Neural cell (in vitro differentiated cells): ENCODE results near the gene TCF12. TPM values are rescaled to one million over a fixed set of nuclear protein-coding genes. Genes with fewer than 3 reads are reported as not detected.

Experiments
- H2AFZ ChIP-seq: fragments of 200-600, 300-800 bp; sonication (generic), shearing (Covaris generic); 2 replicates; pipeline ENCODE4 v1.6.0; 2014; ENCODE audit warnings: low read depth, mild to moderate bottlenecking, antibody characterized with exemption, low read length, moderate library complexity
- H3F3A ChIP-seq: fragments of 200-600 bp; shearing (Covaris generic); 2 replicates; pipeline ENCODE4 v1.6.1; 2016; ENCODE audit warnings: mild to moderate bottlenecking, moderate library complexity, mixed read lengths, antibody characterized with exemption, low read length; ENCODE audit not compliant: insufficient read depth, poor library complexity, severe bottlenecking
- H3K27ac ChIP-seq: fragments of 200-600, 300-800 bp; sonication (generic), shearing (Covaris generic); 2 replicates; pipeline ENCODE4 v1.5.1; 2014; ENCODE audit warnings: mild to moderate bottlenecking, low read length, moderate library complexity
- H3K27me3 ChIP-seq: fragments of 300-800, 200-600 bp; sonication (generic), shearing (Covaris generic); 2 replicates; pipeline ENCODE4 v1.6.0; 2014; ENCODE audit warnings: mild to moderate bottlenecking, low read depth, low read length, moderate library complexity; ENCODE audit not compliant: insufficient read depth
- H3K36me3 ChIP-seq: fragments of 300-800, 200-600 bp; sonication (generic), shearing (Covaris generic); 2 replicates; pipeline ENCODE4 v1.5.1; 2014; ENCODE audit warnings: mild to moderate bottlenecking, antibody characterized with exemption, low read length, moderate library complexity; ENCODE audit not compliant: insufficient read depth
- H3K4me2 ChIP-seq: fragments of 300-800, 200-600 bp; sonication (generic), shearing (Covaris generic); 2 replicates; pipeline ENCODE4 v1.6.0; 2014; ENCODE audit warnings: mild to moderate bottlenecking, low read length
- H3K4me3 ChIP-seq: fragments of 300-800, 200-600 bp; sonication (generic), shearing (Covaris generic); 2 replicates; pipeline ENCODE4 v1.5.1; 2014; ENCODE audit warnings: mild to moderate bottlenecking, low read length, moderate library complexity
- H3K79me2 ChIP-seq: fragments of 200-600 bp; shearing (Covaris generic); replicated peaks from 2 replicates; pipeline ENCODE4 v1.6.0; 2014; ENCODE audit warnings: mild to moderate bottlenecking, low read length, moderate library complexity; ENCODE audit not compliant: insufficient read depth
- H3K9ac ChIP-seq: fragments of 300-800, 200-600 bp; sonication (generic), shearing (Covaris generic); 2 replicates; pipeline ENCODE4 v1.6.1; 2016; ENCODE audit warnings: mild to moderate bottlenecking, low read length, mixed read lengths
- H3K9me2 ChIP-seq: fragments of 200-600 bp; shearing (Covaris generic); 2 replicates; pipeline ENCODE4 v1.6.1; 2016; ENCODE audit warnings: mild to moderate bottlenecking, low read length, mixed read lengths; ENCODE audit not compliant: insufficient read depth
- H3K9me3 ChIP-seq: fragments of 200-600, 300-800 bp; sonication (generic), shearing (Covaris generic); 2 replicates; pipeline ENCODE4 v1.6.1; 2016; ENCODE audit warnings: mild to moderate bottlenecking, mixed run types, low read length, moderate library complexity, mixed read lengths
- H4K20me1 ChIP-seq: fragments of 200-600 bp; shearing (Covaris generic); 2 replicates; pipeline ENCODE4 v1.6.1; 2016; ENCODE audit warnings: mild to moderate bottlenecking, mixed run types; ENCODE audit not compliant: insufficient read depth
- EP300 ChIP-seq: fragments of 450-650 bp; conservative IDR thresholded peaks from 2 replicates; pipeline ENCODE4 v1.6.1; 2014; ENCODE audit warnings: antibody characterized with exemption, mild to moderate bottlenecking, moderate library complexity; ENCODE audit not compliant: poor library complexity, severe bottlenecking
- EZH2 ChIP-seq: fragments of 200-600, 300-800 bp; shearing (Covaris generic), sonication (generic); IDR thresholded peaks from 2 replicates; pipeline ENCODE4 v1.6.1; 2014; ENCODE audit warnings: antibody characterized with exemption, low read length, borderline replicate concordance, mild to moderate bottlenecking; ENCODE audit not compliant: insufficient read depth, poor library complexity, severe bottlenecking
- MXI1 ChIP-seq: fragments of 450-650 bp; conservative IDR thresholded peaks from 2 replicates; pipeline ENCODE4 v1.6.1; 2014; ENCODE audit warnings: antibody characterized with exemption, mild to moderate bottlenecking; ENCODE audit not compliant: poor library complexity, severe bottlenecking
- POLR2AphosphoS5 ChIP-seq: IDR thresholded peaks from 2 replicates; pipeline ENCODE4 v1.6.1; 2012
- RAD21 ChIP-seq: fragments of 450-650 bp; conservative IDR thresholded peaks from 2 replicates; pipeline ENCODE4 v1.6.1; 2014; ENCODE audit warnings: antibody characterized with exemption, mild to moderate bottlenecking, moderate library complexity
- SMC3 ChIP-seq: fragments of 450-650 bp; conservative IDR thresholded peaks from 2 replicates; pipeline ENCODE4 v1.6.1; 2014; ENCODE audit warnings: antibody characterized with exemption, mild to moderate bottlenecking, moderate library complexity; ENCODE audit not compliant: poor library complexity
- TAF1 ChIP-seq: IDR thresholded peaks from 2 replicates; pipeline ENCODE4 v1.6.1; 2012; ENCODE audit warnings: low read depth
- polyA plus RNA-seq: library from polyadenylated mRNA; depleted of rRNA; stranded (reverse); fragments of >200 nt; gene quantifications from 2 replicates; pipeline ENCODE4 v1.2.3, GENCODE V29; 2014
- TF ChIP-seq, protein P1 (sequence below): IDR thresholded peaks from 2 replicates; pipeline ENCODE4 v1.6.1; 2012; ENCODE audit warnings: borderline replicate concordance
- TF ChIP-seq, protein P2 (sequence below): fragments of 450-650 bp; IDR thresholded peaks from 2 replicates; pipeline ENCODE4 v1.5.1; 2014; ENCODE audit warnings: antibody characterized with exemption, mild to moderate bottlenecking, moderate library complexity; ENCODE audit not compliant: poor library complexity, severe bottlenecking

TCF12 gene
- polyA plus RNA-seq, 1 donor from 2014 or later = 52.7 TPM

DNA sequence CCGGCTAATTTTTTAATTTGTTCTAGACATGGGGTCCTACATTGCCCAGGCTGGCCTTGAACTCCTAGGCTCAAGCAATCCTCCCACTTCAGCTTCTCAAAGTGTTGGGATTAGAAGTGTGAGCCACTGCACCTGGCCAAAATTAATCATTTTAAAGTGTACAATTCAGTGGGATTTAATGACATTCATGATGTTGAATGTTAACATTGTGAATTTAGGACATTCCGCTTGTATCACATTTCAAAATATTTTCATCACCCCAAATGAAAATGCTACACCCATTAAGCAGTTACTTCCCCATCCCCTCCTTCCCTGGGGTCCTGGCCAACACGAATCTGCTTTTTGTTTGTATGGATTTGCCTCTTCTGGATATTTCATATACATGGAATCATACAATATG lies 395.8 kb downstream of the TCF12 start:
- Histone ChIP-seq H3K9me2 (no peaks in the 10 kb centered on the region), H3K9me3 (no peaks in the 10 kb centered on the region), H3K4me3 (no peak overlapping the region), H3K27me3 (no peaks in the 10 kb centered on the region), H3K4me2 (no peak overlapping the region), H4K20me1 (no peaks in the 10 kb centered on the region), H3K9ac (no peak overlapping the region), H2AFZ (no peak overlapping the region), H3F3A (no peaks in the 10 kb centered on the region), H3K27ac (no peak overlapping the region), H3K79me2 (no peaks in the 10 kb centered on the region), H3K36me3 (no peaks in the 10 kb centered on the region)
- TF ChIP-seq, protein P1, sequence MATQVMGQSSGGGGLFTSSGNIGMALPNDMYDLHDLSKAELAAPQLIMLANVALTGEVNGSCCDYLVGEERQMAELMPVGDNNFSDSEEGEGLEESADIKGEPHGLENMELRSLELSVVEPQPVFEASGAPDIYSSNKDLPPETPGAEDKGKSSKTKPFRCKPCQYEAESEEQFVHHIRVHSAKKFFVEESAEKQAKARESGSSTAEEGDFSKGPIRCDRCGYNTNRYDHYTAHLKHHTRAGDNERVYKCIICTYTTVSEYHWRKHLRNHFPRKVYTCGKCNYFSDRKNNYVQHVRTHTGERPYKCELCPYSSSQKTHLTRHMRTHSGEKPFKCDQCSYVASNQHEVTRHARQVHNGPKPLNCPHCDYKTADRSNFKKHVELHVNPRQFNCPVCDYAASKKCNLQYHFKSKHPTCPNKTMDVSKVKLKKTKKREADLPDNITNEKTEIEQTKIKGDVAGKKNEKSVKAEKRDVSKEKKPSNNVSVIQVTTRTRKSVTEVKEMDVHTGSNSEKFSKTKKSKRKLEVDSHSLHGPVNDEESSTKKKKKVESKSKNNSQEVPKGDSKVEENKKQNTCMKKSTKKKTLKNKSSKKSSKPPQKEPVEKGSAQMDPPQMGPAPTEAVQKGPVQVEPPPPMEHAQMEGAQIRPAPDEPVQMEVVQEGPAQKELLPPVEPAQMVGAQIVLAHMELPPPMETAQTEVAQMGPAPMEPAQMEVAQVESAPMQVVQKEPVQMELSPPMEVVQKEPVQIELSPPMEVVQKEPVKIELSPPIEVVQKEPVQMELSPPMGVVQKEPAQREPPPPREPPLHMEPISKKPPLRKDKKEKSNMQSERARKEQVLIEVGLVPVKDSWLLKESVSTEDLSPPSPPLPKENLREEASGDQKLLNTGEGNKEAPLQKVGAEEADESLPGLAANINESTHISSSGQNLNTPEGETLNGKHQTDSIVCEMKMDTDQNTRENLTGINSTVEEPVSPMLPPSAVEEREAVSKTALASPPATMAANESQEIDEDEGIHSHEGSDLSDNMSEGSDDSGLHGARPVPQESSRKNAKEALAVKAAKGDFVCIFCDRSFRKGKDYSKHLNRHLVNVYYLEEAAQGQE = no peak
- TF ChIP-seq EZH2 (no peak), MXI1 (no peak), POLR2AphosphoS5 (no peak), RAD21 (no peak), SMC3 (no peak), EP300 (no peak), TAF1 (no peak)
- TF ChIP-seq, protein P2, sequence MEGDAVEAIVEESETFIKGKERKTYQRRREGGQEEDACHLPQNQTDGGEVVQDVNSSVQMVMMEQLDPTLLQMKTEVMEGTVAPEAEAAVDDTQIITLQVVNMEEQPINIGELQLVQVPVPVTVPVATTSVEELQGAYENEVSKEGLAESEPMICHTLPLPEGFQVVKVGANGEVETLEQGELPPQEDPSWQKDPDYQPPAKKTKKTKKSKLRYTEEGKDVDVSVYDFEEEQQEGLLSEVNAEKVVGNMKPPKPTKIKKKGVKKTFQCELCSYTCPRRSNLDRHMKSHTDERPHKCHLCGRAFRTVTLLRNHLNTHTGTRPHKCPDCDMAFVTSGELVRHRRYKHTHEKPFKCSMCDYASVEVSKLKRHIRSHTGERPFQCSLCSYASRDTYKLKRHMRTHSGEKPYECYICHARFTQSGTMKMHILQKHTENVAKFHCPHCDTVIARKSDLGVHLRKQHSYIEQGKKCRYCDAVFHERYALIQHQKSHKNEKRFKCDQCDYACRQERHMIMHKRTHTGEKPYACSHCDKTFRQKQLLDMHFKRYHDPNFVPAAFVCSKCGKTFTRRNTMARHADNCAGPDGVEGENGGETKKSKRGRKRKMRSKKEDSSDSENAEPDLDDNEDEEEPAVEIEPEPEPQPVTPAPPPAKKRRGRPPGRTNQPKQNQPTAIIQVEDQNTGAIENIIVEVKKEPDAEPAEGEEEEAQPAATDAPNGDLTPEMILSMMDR = no peak

- Histone ChIP-seq H3K36me3 (no peaks in the 10 kb centered on the region), H3K27ac (no peak overlapping the region), H3K27me3 (no peaks in the 10 kb centered on the region), H3K4me2 (no peak overlapping the region), H3K4me3 (no peak overlapping the region), H4K20me1 (no peaks in the 10 kb centered on the region), H3K9ac (no peak overlapping the region), H3K9me2 (no peaks in the 10 kb centered on the region), H3K79me2 (no peaks in the 10 kb centered on the region), H2AFZ (no peak overlapping the region), H3F3A (no peaks in the 10 kb centered on the region), H3K9me3 (no peaks in the 10 kb centered on the region)
- TF ChIP-seq, protein P1 = no peak
- TF ChIP-seq, protein P2 = no peak
- TF ChIP-seq POLR2AphosphoS5 = no peak
- TF ChIP-seq RAD21 = no peak
- TF ChIP-seq SMC3 = no peak
- TF ChIP-seq MXI1 = no peak
- no peak for TF ChIP-seq EP300
- no peak for TF ChIP-seq TAF1
- no peak for TF ChIP-seq EZH2
These were observed 398.0 kb downstream of the TCF12 start for GRCh38 chr15:57316451-57316850.
